SK-N-SH (cell line): ENCODE data around the gene ASIC3.

Experiments
- CTCF ChIP-seq: fragments of 200-600 bp; sonication (generic); IDR thresholded peaks from 2 replicates; pipeline ENCODE4 v1.6.1; 2017; ENCODE audit warnings: antibody characterized with exemption, mild to moderate bottlenecking, moderate library complexity
- NFIC ChIP-seq: IDR thresholded peaks from 2 replicates; pipeline ENCODE4 v1.4.0; 2012; ENCODE audit warnings: borderline replicate concordance
- RAD21 ChIP-seq: IDR thresholded peaks from 2 replicates; pipeline ENCODE4 v1.6.1; 2012; ENCODE audit warnings: mild to moderate bottlenecking, low read length
- RXRA ChIP-seq: IDR thresholded peaks from 2 replicates; pipeline ENCODE4 v1.4.0; 2012; ENCODE audit warnings: low read depth, mild to moderate bottlenecking, borderline replicate concordance
- TF ChIP-seq, protein P1 (sequence below): IDR thresholded peaks from 2 replicates; pipeline ENCODE4 v1.6.1; 2012; ENCODE audit warnings: mild to moderate bottlenecking, low read depth, low read length, moderate library complexity

DNA sequence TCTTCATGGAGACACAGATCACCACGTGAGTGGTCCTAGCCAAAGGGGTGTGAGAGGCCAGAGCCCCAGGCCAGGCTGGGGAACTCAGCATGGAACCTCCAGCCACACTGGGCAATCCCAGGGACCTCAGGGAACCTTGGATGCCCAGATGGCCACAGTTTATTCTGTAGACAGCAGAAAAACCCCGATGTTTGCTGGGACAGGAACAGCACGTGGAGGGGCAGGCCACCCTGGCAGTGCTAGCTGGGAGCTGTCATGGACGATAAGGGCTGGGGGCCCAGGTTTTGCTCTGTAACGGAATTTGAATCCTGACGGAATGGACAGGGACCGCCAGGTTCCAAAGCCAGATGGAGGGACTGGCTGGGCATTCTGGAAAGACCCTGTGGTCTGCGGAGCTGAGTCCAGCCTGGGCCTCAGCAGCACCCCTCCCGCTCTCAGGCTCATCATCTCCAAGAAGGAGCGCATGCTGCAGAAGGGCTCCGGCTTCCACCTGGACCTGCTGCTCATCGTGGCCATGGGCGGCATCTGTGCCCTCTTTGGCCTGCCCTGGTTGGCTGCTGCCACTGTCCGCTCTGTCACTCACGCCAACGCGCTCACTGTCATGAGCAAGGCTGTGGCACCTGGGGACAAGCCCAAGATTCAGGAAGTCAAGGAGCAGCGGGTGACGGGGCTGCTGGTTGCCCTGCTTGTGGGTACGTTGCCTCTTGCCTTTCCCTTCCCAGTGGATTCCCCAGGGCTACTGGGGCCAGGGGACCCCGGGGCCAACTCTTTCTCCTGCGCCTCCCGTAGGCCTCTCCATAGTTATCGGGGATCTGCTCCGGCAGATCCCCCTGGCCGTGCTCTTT lies 26.7 kb downstream of the ASIC3 start:
- TF ChIP-seq CTCF (no peak), NFIC (no peak), RAD21 (no peak), RXRA (no peak)
- TF ChIP-seq, protein P1, sequence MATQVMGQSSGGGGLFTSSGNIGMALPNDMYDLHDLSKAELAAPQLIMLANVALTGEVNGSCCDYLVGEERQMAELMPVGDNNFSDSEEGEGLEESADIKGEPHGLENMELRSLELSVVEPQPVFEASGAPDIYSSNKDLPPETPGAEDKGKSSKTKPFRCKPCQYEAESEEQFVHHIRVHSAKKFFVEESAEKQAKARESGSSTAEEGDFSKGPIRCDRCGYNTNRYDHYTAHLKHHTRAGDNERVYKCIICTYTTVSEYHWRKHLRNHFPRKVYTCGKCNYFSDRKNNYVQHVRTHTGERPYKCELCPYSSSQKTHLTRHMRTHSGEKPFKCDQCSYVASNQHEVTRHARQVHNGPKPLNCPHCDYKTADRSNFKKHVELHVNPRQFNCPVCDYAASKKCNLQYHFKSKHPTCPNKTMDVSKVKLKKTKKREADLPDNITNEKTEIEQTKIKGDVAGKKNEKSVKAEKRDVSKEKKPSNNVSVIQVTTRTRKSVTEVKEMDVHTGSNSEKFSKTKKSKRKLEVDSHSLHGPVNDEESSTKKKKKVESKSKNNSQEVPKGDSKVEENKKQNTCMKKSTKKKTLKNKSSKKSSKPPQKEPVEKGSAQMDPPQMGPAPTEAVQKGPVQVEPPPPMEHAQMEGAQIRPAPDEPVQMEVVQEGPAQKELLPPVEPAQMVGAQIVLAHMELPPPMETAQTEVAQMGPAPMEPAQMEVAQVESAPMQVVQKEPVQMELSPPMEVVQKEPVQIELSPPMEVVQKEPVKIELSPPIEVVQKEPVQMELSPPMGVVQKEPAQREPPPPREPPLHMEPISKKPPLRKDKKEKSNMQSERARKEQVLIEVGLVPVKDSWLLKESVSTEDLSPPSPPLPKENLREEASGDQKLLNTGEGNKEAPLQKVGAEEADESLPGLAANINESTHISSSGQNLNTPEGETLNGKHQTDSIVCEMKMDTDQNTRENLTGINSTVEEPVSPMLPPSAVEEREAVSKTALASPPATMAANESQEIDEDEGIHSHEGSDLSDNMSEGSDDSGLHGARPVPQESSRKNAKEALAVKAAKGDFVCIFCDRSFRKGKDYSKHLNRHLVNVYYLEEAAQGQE: no peak
